ENCODE results near the gene ANKRD27. TPM values are rescaled to one million over a fixed set of nuclear protein-coding genes. Genes with fewer than 3 reads are reported as not detected.
"Not testable (repeated sequence)": the region's sequence is repeated elsewhere in the genome, so short reads cannot be mapped to it uniquely, and the experiment has no call there.

The ANKRD27 gene
- total and polyA plus RNA-seq, 11 donors = 5.8 to 47.5 (median 17.9) TPM

DNA sequence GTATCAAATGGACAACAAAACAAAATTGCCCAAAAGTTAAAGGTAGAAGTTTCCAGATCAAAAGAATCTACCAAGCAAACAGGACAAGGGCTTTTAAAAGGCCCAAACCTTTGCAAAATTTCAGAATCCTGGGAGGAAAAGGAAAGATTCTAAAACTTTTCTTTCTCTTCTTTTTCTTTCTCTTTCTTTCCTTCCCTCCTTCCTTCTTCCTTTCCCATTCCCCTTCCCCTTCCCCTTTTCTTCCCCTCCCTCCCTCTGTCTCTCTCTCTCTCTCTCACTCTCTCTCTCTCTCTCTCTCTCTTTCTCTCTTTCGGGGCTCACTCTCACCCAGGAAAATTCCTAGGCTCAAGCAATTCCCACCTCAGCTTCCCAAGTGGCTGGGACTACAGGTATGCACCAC lies 98.2 kb downstream of the ANKRD27 start:
- 71 to 86% (median 82%) methylated on average over 1 of the region's 1 CpG for WGBS, 4 donors
- Histone ChIP-seq H3K36me3 (no peaks in the 10 kb centered on the region), H3K4me1 (peaks cover 0 to 8% (median 0%) of the 10 kb centered on the region in 12 donors), H3K27me3 (no peaks in the 10 kb centered on the region), H3K27ac (no peak overlapping the region), H3K4me3 (no peak overlapping the region), H3K9me3 (no peaks in the 10 kb centered on the region)
- ATAC-seq (no peak), DNase-seq (no peak)
- TF ChIP-seq, protein P1, sequence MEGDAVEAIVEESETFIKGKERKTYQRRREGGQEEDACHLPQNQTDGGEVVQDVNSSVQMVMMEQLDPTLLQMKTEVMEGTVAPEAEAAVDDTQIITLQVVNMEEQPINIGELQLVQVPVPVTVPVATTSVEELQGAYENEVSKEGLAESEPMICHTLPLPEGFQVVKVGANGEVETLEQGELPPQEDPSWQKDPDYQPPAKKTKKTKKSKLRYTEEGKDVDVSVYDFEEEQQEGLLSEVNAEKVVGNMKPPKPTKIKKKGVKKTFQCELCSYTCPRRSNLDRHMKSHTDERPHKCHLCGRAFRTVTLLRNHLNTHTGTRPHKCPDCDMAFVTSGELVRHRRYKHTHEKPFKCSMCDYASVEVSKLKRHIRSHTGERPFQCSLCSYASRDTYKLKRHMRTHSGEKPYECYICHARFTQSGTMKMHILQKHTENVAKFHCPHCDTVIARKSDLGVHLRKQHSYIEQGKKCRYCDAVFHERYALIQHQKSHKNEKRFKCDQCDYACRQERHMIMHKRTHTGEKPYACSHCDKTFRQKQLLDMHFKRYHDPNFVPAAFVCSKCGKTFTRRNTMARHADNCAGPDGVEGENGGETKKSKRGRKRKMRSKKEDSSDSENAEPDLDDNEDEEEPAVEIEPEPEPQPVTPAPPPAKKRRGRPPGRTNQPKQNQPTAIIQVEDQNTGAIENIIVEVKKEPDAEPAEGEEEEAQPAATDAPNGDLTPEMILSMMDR (IDR thresholded peaks at IDR 0.05) = no peak
- TF ChIP-seq POLR2A (IDR thresholded peaks at IDR 0.05) = no peak
- intact Hi-C loops (cut with DNase I) = loop anchor here in 1 of 10 donors (10.0 kb wide), 1 partner anchor 172 kb away; the partner anchor contains the start of gene DPY19L3

DNA sequence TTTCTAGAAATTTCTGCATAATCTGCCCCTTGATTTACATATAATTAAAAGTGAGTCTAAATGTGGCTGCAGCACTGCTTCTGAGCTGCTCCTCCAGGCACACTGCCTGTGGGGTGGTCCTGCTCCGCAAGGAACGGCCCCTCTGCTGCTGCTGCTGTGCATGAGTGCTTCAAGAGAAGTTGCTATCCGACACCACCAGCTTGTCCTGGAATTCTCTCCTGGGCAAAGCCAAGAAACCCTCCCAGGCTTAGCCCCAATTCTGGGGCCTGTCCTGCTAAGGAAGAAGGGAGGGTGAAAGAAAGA lies 101.5 kb downstream of the ANKRD27 start:
- no peaks in the 10 kb centered on the region for H3K36me3 ChIP-seq
- H3K4me1 ChIP-seq = no peaks in the 10 kb centered on the region
- no peaks in the 10 kb centered on the region for H3K9me3 ChIP-seq
- no peak overlapping the region for H3K4me3 ChIP-seq
- intact Hi-C loops (cut with DNase I) = loop anchor here in 7 of 10 donors (5.0 to 10.0 kb wide), 6 partner anchors 169 to 1906 kb away; partner anchors contain the start of gene DPY19L3 (in 1 of the 7)
- ATAC-seq (no peak), DNase-seq (no peak)
- WGBS, 4 donors = 63 to 87% (median 71%) methylated on average over 3 of the region's 3 CpGs
- no peak for TF ChIP-seq POLR2A (IDR thresholded peaks at IDR 0.05)
- TF ChIP-seq, protein P1 (IDR thresholded peaks at IDR 0.05) = no peak
- H3K27ac ChIP-seq = no peak overlapping the region
- H3K27me3 ChIP-seq = peaks cover 0 to 19% (median 4%) of the 10 kb centered on the region in 9 donors

DNA sequence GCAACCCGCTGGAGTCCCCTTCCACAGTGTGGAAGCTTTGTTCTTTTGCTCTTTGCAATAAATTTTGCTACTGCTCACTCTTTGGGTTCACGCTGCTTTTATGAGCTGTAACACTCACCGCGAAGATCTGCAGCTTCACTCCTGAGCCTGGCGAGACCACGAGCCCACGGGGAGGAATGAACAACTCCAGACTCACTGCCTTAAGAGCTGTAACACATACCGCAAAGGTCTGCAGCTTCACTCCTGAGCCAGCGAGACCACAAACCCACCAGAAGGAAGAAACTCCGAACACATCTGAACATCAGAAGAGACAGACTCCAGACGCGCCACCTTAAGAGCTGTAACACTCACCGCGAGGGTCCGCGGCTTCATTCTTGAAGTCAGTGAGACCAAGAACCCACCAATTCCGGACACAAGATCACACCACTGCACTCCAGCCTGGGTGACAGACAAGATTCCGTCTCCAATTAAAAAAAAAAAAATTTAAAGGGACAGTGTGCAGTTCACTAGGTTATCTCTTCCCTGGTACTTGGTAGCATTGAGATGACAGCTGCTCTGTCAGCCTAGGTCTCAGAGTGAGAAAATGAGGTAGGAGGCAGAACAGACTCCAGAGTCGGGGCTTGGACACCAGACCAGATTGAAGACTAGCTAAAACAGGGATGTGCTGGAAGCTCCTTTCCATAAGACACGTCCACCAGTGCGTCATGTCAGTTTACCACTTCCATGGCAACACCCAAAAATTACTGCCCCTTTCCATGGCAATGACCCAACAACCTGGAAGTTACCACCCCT lies 102.1 kb downstream of the ANKRD27 start:
- H3K27me3 ChIP-seq = peaks cover 0 to 24% (median 4%) of the 10 kb centered on the region in 9 donors
- H3K4me1 ChIP-seq, H3K9me3 ChIP-seq, DNase-seq, H3K4me3 ChIP-seq, ATAC-seq, H3K27ac ChIP-seq, H3K36me3 ChIP-seq: not testable (repeated sequence)
- WGBS, 4 donors = 75 to 81% (median 79%) methylated on average over 21 of the region's 21 CpGs
- intact Hi-C loops (cut with DNase I) = loop anchor here in 7 of 10 donors (5.0 to 10.0 kb wide), 6 partner anchors 168 to 1906 kb away; partner anchors contain the start of gene DPY19L3 (in 1 of the 7)

DNA sequence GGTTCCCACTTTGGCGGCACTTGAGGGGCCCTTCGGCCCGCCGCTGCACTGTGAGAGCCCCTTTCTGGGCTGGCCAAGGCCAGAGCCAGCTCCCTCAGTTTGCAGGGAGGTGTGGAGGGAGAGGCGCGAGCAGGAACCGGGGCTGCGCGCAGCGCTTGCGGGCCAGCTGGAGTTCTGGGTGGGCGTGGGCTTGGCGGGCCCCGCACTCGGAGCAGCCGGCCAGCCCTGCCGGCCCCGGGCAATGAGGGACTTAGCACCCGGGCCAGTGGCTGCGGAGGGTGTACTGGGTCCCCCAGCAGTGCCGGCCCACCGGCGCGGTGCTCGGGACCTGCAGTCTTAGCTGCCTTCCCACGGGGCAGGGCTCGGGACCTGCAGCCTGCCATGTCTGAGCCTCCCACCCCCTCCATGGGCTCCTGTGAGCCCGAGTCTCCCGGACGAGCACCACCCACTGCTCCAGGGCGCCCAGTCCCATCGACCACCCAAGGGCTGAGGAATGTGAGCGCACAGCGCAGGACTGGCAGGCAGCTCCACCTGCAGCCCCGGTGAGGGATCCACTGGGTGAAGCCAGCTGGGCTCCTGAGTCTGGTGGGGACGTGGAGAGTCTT lies 103.4 kb downstream of the ANKRD27 start:
- not testable (repeated sequence) for H3K9me3 ChIP-seq, ATAC-seq, H3K36me3 ChIP-seq, H3K4me3 ChIP-seq, H3K4me1 ChIP-seq, DNase-seq, H3K27ac ChIP-seq
- WGBS, 4 donors = 63 to 77% (median 72%) methylated on average over 7 to 36 of the region's 36 CpGs
- intact Hi-C loops (cut with DNase I) = loop anchor here in 7 of 10 donors (2.0 to 10.0 kb wide), 9 partner anchors 167 to 1904 kb away; partner anchors contain the start of gene DPY19L3 (in 1 of the 7)
- peaks cover 0 to 31% (median 4%) of the 10 kb centered on the region in 9 donors for H3K27me3 ChIP-seq

All from heart left ventricle (tissue), 16 donors.